ENCODE data around the gene NECAB3.
A peak's percentile ranks its signal among the peaks of the same experiment; 100 is the strongest.

Gene NECAB3

GRCh38 chr20:33664762-33665144 lies 9.5 kb downstream of the NECAB3 start:
- no peak for DNase-seq (ENCODE audit: low read depth in 2 of 2, low spot score in 1 of 2)

GRCh38 chr20:33664085-33664761 lies 10.0 kb downstream of the NECAB3 start:
- DNase-seq (ENCODE audit: low read depth in 2 of 2, low spot score in 1 of 2) = no peak

- peak; percentile 57 to 66 for DNase-seq (ENCODE audit: low read depth in 2 of 2, low spot score in 1 of 2)
Measured at GRCh38 chr20:33663161-33664084, 10.8 kb downstream of the NECAB3 start.

GRCh38 chr20:33662172-33662571 lies 12.1 kb downstream of the NECAB3 start, which contains the start of gene C20orf144:
C20orf144 (plus strand) TSS chr20:33662327; CDS start chr20:33662346, 19 bp downstream.
- DNase-seq (ENCODE audit: low read depth in 2 of 2, low spot score in 1 of 2) = no peak

- DNase-seq (ENCODE audit: low read depth in 2 of 2, low spot score in 1 of 2) = no peak
Measured at GRCh38 chr20:33660685-33661058, 13.6 kb downstream of the NECAB3 start.

GRCh38 chr20:33660035-33660684 lies 14.1 kb downstream of the NECAB3 start:
- no peak for DNase-seq (ENCODE audit: low read depth in 2 of 2, low spot score in 1 of 2)

- DNase-seq (ENCODE audit: low read depth in 2 of 2, low spot score in 1 of 2) = no peak
Measured at GRCh38 chr20:33659341-33660034, 14.7 kb downstream of the NECAB3 start.

GRCh38 chr20:33658929-33659328 lies 15.3 kb downstream of the NECAB3 start:
- DNase-seq (ENCODE audit: low read depth in 2 of 2, low spot score in 1 of 2) = no peak

- DNase-seq (ENCODE audit: low read depth in 2 of 2, low spot score in 1 of 2) = no peak
Measured at GRCh38 chr20:33658510-33658909, 15.7 kb downstream of the NECAB3 start.

DNA sequence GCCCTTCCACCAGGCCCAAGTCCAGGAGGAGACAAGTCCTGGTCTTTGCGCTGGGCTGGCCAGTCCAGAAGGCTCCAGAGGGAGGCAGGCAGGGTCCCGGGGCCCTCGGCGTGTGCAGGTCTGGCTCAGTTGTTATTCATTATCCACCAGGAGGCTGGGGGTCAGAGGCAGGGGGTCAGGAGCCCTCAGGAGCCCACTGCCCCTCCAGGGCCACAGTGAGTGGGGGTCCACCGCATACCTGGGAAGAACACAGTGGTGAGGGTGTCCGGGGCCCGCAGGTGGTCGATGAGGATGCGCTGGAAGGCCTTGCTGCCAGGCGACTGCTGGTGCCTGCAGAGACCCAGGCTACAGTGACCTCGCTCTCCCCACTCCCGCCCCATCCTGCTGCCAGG lies 16.5 kb downstream of the NECAB3 start:
- DNase-seq (ENCODE audit: low read depth in 2 of 2, low spot score in 1 of 2) = no peak

DNA sequence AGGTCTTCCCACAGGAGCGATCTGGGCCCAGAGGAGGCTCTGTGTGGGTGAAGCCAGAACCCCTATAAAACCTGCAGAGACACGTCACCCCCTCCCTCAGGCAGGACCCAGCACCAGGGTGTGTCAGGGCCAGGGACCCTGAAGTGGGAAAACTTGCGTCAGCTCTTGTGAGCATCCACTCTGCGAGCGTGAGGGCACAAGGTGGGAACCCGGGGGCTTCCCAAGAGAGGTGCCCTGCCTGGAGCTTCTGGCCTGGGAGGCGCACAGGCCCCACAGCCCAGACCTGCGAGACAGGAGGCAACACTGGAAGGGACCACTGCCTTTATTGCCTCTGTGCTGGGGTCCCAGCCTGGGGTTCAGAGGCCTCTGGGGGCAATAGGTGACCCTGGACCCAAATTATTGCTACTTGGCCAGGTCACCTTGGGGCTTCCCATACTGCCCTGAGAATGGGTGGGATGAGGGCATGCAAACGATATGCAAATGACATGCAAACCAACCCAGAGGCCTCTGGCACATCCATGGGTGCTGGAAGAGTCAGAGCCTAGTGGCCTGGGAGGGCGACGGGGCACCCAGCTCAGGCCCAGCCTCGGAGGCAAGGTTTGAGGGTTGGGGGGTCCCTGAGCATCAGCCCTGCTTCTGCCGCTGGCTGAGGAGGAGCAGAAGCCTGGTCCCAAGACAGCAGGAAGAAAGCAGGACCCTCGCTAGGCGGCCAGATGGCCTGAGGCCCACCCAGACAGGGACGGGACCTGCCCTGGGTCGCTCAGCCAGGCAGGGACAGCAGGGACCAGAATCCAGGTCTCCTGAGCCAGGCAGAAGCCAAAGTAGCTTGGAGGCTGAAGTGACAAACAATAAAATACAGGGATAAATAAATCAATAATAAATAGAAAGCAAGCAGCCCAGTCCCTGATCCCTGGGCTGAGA lies 17.2 kb downstream of the NECAB3 start:
- DNase-seq (ENCODE audit: low read depth in 2 of 2, low spot score in 1 of 2) = no peak

- DNase-seq (ENCODE audit: low read depth in 2 of 2, low spot score in 1 of 2) = no peak
Measured at GRCh38 chr20:33656010-33656782, 18.0 kb downstream of the NECAB3 start.

- no peak for DNase-seq (ENCODE audit: low read depth in 2 of 2, low spot score in 1 of 2)
Measured at GRCh38 chr20:33655164-33655563, 19.1 kb downstream of the NECAB3 start.

- no peak for DNase-seq (ENCODE audit: low read depth in 2 of 2, low spot score in 1 of 2)
Measured at GRCh38 chr20:33654680-33655161, 19.5 kb downstream of the NECAB3 start.

- no peak for DNase-seq (ENCODE audit: low read depth in 2 of 2, low spot score in 1 of 2)
Measured at GRCh38 chr20:33653900-33654596, 20.2 kb downstream of the NECAB3 start.

GRCh38 chr20:33653218-33653899 lies 20.9 kb downstream of the NECAB3 start:
- DNase-seq (ENCODE audit: low read depth in 2 of 2, low spot score in 1 of 2) = no peak

DNA sequence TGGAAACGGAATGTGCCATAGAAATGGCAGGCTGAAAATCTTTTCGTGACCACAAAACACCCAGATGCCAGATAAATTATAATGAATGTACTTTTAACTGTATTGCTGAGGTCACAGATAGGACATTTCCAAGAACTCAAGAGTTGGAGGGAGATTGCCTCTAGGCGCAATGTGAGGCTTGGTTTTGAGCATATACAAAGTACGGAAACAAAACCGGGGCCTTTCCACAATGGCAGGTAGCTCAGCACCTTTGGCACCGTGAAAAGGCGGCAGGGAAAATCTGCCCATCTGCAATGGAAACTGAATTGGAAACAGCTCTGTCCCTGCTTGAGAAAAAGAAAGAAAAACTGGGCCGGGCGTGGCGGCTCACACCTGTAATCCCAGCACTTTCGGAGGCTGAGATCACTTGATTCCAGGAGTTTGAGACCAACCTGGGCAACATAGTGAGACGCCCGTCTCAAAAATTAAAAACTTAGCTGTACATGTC lies 22.6 kb downstream of the NECAB3 start:
- DNase-seq (ENCODE audit: low read depth in 2 of 2, low spot score in 1 of 2) = no peak
